Mesodermal cell (in vitro differentiated cells): ENCODE data around the gene HEATR5B.

Source experiments
- H3K27ac ChIP-seq: 2 replicates; pipeline ENCODE4 v1.7.0; 2013; ENCODE audit warnings: mild to moderate bottlenecking, low read depth, low read length, moderate library complexity; ENCODE audit not compliant: severe bottlenecking
- H3K36me3 ChIP-seq: 2 replicates; pipeline ENCODE4 v1.7.1; 2013; ENCODE audit warnings: mild to moderate bottlenecking, low read length, moderate library complexity; ENCODE audit not compliant: control insufficient read depth, insufficient read depth
- H3K4me1 ChIP-seq: one replicate; pipeline ENCODE4 v1.7.1; 2013; ENCODE audit warnings: mild to moderate bottlenecking, low read length; ENCODE audit not compliant: insufficient read depth, control insufficient read depth, poor library complexity, severe bottlenecking
- H3K4me3 ChIP-seq: 2 replicates; pipeline ENCODE4 v1.7.0; 2013; ENCODE audit warnings: low read length, control low read depth, mild to moderate bottlenecking; ENCODE audit not compliant: insufficient read depth, poor library complexity, severe bottlenecking; ENCODE audit errors: extremely low read depth
- H3K9me3 ChIP-seq: 2 replicates; pipeline ENCODE4 v1.7.1; 2013; ENCODE audit warnings: mild to moderate bottlenecking, low read length, moderate library complexity; ENCODE audit not compliant: control insufficient read depth
- WGBS, 2 experiments: methylation state at CpG; one replicate each; pipeline ENCODE4 v1.1.5; 2013; ENCODE audit warnings: missing lambda C conversion rate in 2 of 2; ENCODE audit not compliant: insufficient coverage in 2 of 2; 5-methylcytosine and 5-hydroxymethylcytosine counted together

Gene HEATR5B

GRCh38 chr2:37102588-37102987 is 18.4 kb upstream of the HEATR5B start:
- 88 to 100% methylated on average over 1 of the region's 3 CpGs for WGBS, 2 experiments
- no peaks in the 10 kb centered on the region for H3K9me3 ChIP-seq
- H3K27ac ChIP-seq = no peak overlapping the region
- H3K36me3 ChIP-seq = peaks cover 29% of the 10 kb centered on the region
- H3K4me3 ChIP-seq = no peak overlapping the region
- peaks cover 3% of the 10 kb centered on the region for H3K4me1 ChIP-seq

- peaks cover 26% of the 10 kb centered on the region for H3K36me3 ChIP-seq
- no peaks in the 10 kb centered on the region for H3K9me3 ChIP-seq
- H3K4me1 ChIP-seq = peaks cover 3% of the 10 kb centered on the region
- 79 to 88% methylated on average over 1 of the region's 1 CpG for WGBS, 2 experiments
- H3K4me3 ChIP-seq = no peak overlapping the region
- H3K27ac ChIP-seq = no peak overlapping the region
Observed at GRCh38 chr2:37100054-37100453, 15.9 kb upstream of the HEATR5B start.

DNA sequence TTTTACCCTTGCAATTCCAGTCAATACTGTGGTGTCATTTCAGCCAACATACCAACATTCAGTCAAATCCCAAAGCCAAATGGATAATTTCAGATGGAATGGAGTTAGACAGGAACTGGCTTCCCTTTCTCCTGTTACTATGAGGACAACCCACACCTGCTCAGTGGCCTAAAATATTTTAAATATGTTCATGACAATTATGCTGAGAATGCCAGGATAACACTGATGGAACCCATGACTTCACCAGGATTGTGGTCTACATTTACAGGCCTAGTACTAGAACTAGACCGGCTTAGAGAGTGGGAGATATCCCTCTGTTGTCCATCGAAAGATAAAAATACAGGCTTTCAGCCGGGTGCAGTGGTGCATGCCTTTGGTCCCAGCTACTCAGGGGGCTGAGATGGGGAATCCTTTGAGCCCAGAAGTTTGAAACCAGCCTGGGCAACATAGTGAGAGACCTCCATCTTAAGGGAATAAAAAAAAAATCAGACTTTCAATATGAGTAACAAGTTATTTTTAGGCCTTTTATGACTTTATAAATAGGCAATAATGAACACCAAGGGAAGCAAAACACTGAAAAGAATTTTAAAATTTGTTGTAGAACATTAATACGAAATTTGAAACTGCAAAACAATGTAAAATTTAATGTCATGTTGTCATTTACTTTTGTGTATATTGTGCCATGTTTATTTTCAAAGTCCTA is 14.4 kb upstream of the HEATR5B start:
- 88 to 90% methylated on average over 3 of the region's 4 CpGs for WGBS, 2 experiments
- no peaks in the 10 kb centered on the region for H3K9me3 ChIP-seq
- H3K4me3 ChIP-seq = no peak overlapping the region
- no peaks in the 10 kb centered on the region for H3K4me1 ChIP-seq
- no peak overlapping the region for H3K27ac ChIP-seq
- peaks cover 40% of the 10 kb centered on the region for H3K36me3 ChIP-seq

DNA sequence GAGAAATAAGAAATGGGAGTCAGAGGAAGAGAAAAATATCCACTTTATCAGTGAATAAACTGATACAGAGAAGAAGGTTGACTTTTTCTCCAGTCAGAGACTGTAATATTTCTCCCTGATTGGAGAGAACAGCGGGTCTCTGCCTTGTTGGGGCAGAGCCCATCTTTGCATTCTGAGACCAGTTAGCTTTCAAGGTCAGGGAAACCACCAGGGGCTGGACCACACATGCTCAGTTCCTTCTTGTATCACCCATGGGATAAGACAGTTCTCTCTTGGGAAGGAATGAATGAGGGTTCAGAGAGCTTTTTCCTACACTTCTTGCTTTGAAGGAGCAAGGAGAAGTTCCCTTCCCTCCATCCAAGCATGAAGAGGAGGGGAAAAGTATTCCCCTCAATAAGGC is 12.4 kb upstream of the HEATR5B start:
- H3K27ac ChIP-seq = no peak overlapping the region
- WGBS, 2 experiments = 100% methylated on average over 1 of the region's 1 CpG
- H3K4me3 ChIP-seq = no peak overlapping the region
- H3K4me1 ChIP-seq = no peaks in the 10 kb centered on the region
- H3K9me3 ChIP-seq = no peaks in the 10 kb centered on the region
- H3K36me3 ChIP-seq = peaks cover 52% of the 10 kb centered on the region

- Histone ChIP-seq H3K9me3 (no peaks in the 10 kb centered on the region), H3K4me1 (no peaks in the 10 kb centered on the region), H3K27ac (no peak overlapping the region), H3K36me3 (peaks cover 63% of the 10 kb centered on the region), H3K4me3 (no peak overlapping the region)
- WGBS, 2 experiments = 93 to 100% methylated on average over 2 to 3 of the region's 5 CpGs
Observed at GRCh38 chr2:37091873-37092272, 7.7 kb upstream of the HEATR5B start.

DNA sequence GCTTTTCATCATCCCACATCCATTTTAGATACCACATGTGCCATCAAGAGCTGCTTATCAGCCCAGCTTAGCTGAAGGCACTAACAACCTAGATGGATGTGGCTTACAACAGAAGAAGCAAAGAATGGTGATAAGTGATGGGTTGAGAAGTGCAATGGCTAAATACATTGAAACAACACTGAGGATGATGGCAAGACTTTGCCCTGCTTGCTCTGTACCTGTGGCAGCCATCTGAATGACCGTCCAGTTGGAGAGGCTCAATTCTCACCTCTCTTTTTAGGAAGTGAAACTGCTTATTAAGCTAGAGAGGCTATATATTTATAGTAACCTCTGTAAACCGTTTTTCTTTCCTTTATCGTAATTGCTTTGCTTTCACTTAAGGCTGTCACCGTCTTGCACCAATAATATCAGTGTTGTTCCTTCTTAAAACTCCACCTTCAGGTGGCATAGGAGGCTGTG is 5.9 kb upstream of the HEATR5B start:
- Histone ChIP-seq H3K36me3 (peaks cover 50% of the 10 kb centered on the region), H3K27ac (no peak overlapping the region), H3K4me1 (no peaks in the 10 kb centered on the region), H3K9me3 (no peaks in the 10 kb centered on the region), H3K4me3 (no peak overlapping the region)
- 83 to 90% methylated on average over 2 to 3 of the region's 4 CpGs for WGBS, 2 experiments

DNA sequence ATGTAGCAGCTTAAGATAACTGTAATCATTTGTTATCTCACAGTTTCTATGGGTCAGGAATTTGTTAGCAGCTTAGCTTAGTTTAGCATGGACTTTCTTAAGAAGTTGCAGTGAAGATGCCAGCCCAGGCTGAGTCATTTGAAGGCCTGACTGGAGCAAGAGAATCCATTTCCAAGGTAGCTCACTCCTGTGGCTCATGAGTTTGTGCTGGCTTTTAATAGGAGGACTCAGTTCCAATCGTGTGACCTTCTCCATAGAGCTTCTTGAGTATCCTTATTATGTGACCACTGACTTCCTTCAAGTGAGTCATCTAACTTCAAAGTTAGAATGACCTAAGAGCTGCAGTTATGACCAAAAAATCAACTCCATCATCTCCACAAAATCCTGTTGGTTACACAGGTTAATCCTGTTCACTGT is 1.6 kb upstream of the HEATR5B start:
- H3K9me3 ChIP-seq = no peaks in the 10 kb centered on the region
- peaks cover 28% of the 10 kb centered on the region for H3K36me3 ChIP-seq
- no peak overlapping the region for H3K4me3 ChIP-seq
- H3K4me1 ChIP-seq = no peaks in the 10 kb centered on the region
- 80 to 100% methylated on average over 1 of the region's 1 CpG for WGBS, 2 experiments
- H3K27ac ChIP-seq = no peak overlapping the region

DNA sequence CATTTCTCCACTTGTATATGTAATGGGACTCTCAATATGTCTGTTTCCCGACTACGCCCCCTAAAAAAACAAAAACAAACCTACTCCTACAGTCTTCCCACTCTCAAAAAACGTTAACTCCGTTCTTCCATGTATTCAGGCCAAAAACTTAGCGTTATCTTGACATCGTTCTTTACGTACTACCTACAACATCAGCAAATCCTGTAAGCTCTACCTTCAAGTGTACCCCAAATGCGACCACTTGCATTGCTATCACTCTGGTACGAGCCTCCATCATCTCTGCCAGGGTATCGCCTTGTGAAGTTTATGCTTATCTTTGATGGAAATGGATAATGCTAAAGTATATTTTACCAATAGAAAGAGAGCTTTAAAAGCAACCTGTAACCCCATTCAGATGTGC is 625 bp upstream of the HEATR5B start:
- H3K36me3 ChIP-seq = peaks cover 22% of the 10 kb centered on the region
- no peaks in the 10 kb centered on the region for H3K4me1 ChIP-seq
- no peaks in the 10 kb centered on the region for H3K9me3 ChIP-seq
- no peak overlapping the region for H3K27ac ChIP-seq
- WGBS, 2 experiments = 7% methylated on average over 5 to 8 of the region's 10 CpGs
- peak overlapping the region; percentile 88 for H3K4me3 ChIP-seq

- no peaks in the 10 kb centered on the region for H3K9me3 ChIP-seq
- H3K4me3 ChIP-seq = no peak overlapping the region
- no peak overlapping the region for H3K27ac ChIP-seq
- peaks cover 30% of the 10 kb centered on the region for H3K36me3 ChIP-seq
- WGBS, 2 experiments = no CpG with 5 or more reads among the region's 3 CpGs
- H3K4me1 ChIP-seq = no peaks in the 10 kb centered on the region
Observed at GRCh38 chr2:37080689-37081088, 3.5 kb downstream of the HEATR5B start.

GRCh38 chr2:37080266-37080665 is 3.9 kb downstream of the HEATR5B start:
- peaks cover 33% of the 10 kb centered on the region for H3K36me3 ChIP-seq
- WGBS, 2 experiments = 100% methylated on average over 1 of the region's 2 CpGs
- no peak overlapping the region for H3K4me3 ChIP-seq
- H3K4me1 ChIP-seq = no peaks in the 10 kb centered on the region
- no peaks in the 10 kb centered on the region for H3K9me3 ChIP-seq
- no peak overlapping the region for H3K27ac ChIP-seq

GRCh38 chr2:37070931-37071330 is 13.2 kb downstream of the HEATR5B start:
- H3K9me3 ChIP-seq = no peaks in the 10 kb centered on the region
- H3K4me3 ChIP-seq = no peak overlapping the region
- WGBS, 2 experiments = no CpG with 5 or more reads among the region's 2 CpGs
- H3K4me1 ChIP-seq = no peaks in the 10 kb centered on the region
- H3K36me3 ChIP-seq = peaks cover 54% of the 10 kb centered on the region
- no peak overlapping the region for H3K27ac ChIP-seq
